NCI-H2029 treated with DMSO at 0.1 percent for 48 hours (cell line): ENCODE results near the gene ADAM12.
A peak's percentile ranks its signal among the peaks of the same experiment; 100 is the strongest.
"Not testable (repeated sequence)": the region's sequence is repeated elsewhere in the genome, so short reads cannot be mapped to it uniquely, and the experiment has no call there.

Experiments used
- DNase-seq: peaks from one replicate; lab custom pipeline; 2025; lab: John Stamatoyannopoulos, UW

The ADAM12 gene

DNA sequence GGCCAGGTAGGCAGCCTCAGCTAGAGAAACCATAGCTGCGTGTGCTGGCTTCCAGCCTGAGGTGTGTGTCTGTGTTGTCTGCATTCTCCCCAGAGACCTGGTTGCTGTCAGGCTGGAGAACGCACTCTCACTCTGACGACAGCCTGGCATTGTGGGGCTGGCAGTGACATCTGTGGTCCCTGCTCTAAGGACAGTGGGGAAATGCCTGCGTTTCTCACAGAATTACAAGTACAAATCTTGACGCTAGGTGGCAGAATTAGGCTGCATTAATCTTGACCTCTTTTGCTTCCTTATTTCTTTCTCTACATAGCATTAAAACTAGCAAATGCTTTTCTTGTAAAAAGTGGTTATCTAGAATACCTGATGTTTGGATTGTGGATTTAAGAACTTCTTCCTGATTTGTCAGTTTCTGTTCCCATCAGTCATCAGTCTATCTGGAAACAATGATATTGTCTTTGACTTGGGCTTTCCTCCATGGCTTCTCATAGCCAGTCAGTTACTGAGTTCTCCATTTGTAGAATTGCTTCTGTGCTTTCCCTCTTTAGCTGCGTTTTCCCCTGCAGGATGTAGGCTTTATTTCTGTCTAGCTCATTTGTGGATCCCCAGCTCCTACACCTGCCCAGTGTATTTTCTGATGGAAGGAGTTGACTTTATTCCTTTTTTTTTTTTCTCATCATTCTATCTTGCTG lies 405.9 kb downstream of the ADAM12 start:
- DNase-seq, result peak; percentile 30

DNA sequence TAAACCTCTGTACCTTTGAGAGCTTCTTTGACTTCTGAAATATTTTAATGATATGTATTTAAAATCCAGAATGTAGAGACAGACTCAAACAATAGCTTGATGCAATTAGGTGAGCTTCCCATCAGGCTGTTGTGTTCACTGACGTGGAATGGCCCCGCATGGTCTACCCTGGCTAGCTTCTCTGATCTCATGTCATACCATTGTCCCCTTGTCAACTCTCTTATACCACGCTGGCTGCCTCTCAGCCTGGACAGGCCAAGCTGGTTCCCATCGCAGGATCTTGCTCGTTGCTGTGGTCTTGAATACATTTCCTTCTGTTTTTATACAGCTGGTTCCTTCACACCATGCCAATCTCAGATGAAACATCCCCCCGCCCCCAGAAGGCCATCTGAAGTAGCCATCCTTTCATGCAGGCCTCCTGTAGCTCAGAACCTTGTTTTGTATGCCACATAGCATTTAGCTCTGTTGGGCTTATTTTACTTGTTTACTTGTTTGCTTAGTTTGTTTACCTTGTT lies 407.7 kb downstream of the ADAM12 start:
- no peak for DNase-seq

DNA sequence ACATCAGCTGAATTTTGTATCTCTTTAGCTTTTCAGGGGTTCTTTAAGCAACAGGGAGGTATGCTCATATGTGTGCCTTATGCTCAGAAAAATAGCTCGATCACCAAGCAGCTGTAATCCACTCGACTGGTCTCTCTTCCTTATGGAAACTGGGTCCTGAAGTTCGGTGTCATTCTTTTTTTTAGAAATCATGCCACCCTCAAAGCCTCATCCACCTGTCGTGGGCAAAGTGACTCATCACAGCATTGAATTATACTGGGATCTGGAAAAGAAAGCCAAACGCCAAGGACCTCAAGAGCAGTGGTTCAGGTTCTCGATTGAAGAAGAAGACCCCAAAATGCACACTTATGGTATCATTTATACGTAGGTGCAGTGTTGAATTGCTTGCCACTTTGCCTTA lies 408.3 kb downstream of the ADAM12 start:
- no peak for DNase-seq

DNA sequence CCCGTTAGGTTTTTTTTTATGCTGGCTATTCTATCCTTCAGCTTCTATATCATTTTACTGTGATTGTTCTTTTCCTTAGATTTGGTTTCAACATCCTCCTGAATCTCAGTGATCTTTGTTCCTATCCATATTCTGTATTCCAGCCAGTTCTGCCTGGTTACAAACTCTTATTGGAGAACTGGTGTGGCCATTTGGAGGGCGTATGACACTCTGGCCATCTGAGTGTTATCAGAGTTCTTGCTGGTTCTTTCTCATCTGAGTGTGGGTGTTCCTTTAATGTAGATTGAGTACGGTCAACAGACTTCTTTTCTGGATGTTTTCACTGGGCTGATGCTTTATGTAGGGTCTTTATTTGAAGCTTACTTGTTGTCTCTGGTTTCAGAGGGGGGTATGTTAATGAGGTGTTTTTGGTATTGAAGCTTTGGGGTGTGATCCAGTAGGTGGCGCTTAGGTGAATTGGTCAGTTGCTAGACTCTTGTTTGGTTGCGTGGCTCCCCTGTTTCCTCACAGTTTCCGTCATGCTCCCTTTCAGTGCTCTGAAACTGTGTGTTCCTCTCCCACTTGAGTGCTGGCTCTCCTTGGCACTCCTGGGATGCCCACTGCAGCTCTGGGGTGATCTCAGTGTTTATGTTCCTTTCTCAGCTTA lies 411.2 kb downstream of the ADAM12 start:
- DNase-seq, result no peak

DNA sequence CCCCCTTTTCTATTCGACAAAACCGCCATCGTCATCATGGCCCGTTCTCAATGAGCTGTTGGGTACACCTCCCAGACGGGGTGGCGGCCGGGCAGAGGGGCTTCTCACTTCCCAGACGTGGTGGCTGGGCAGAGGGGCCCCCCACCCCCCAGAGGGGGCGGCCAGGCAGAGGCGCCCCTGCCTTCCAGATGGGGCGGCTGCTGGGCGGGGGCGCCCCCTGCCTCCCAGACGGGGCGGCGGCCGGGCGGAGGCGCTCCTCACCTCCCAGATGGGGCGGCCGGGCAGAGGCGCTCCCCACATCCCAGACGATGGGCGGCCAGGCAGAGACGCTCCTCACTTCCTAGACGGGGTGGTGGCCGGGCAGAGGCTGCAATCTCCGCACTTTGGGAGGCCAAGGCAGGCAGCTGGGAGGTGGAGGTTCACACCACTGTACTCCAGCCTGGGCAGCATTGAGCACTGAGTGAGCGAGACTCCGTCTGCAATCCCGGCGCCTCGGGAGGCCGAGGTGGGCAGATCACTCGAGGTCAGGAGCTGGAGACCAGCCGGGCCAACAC lies 418.1 kb downstream of the ADAM12 start:
- not testable (repeated sequence) for DNase-seq

DNA sequence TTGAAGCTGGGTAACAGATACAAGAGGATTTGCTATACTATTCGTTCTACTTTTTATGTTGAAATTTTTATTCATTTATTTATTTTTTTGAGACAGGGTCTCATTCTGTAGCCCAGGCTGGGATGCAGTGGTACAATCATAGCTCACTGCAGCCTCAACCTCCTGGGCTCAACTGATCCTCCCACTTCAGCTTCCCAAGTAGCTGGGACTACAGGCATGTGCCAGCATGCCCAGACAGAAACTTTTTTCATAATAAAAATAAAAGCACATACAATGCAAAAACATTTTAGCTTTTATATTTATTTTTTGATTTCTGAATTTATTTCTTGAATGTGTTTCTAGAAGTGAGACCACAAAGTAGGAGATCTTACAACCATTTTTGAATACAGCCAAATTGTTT lies 420.7 kb downstream of the ADAM12 start:
- no peak for DNase-seq

DNA sequence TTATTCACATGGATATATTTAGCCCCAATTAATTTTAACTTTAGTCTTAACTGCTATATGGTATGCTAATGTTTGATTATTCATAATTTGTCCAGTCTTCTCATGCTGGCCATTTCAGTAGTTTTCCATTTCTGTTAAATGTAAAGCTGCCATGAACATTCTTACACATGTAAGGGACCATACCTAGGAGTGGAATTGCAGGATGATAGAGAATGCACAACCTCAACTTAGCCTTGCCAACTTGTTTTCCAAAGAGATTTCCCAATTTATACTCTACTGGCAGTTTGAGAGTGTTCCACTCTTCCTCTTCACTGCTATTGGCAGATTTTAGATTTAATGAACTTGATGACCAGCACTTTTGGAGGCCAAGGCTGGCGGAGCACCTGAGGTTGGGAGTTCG lies 423.7 kb downstream of the ADAM12 start:
- no peak for DNase-seq
